Ishikawa (cell line): ENCODE data around the gene NSA2.
A peak's percentile ranks its signal among the peaks of the same experiment; 100 is the strongest.

Source experiments
- CEBPB ChIP-seq: IDR thresholded peaks from 2 replicates; pipeline ENCODE4 v1.6.1; 2012
- CREB1 ChIP-seq: IDR thresholded peaks from 2 replicates; pipeline ENCODE4 v1.6.1; 2012; ENCODE audit warnings: low read depth
- EGR1 ChIP-seq: IDR thresholded peaks from 2 replicates; pipeline ENCODE4 v1.6.1; 2012
- EP300 ChIP-seq: IDR thresholded peaks from 2 replicates; pipeline ENCODE4 v1.6.1; 2012; ENCODE audit warnings: borderline replicate concordance
- FOXM1 ChIP-seq: IDR thresholded peaks from 2 replicates; pipeline ENCODE4 v1.6.1; 2012; ENCODE audit warnings: low read depth, borderline replicate concordance
- MAX ChIP-seq: IDR thresholded peaks from 2 replicates; pipeline ENCODE4 v1.6.1; 2012
- NFIC ChIP-seq: IDR thresholded peaks from 2 replicates; pipeline ENCODE4 v1.6.1; 2012
- RAD21 ChIP-seq: IDR thresholded peaks from 2 replicates; pipeline ENCODE4 v1.6.1; 2012; ENCODE audit warnings: low read depth
- TAF1 ChIP-seq: IDR thresholded peaks from 2 replicates; pipeline ENCODE4 v1.6.1; 2012; ENCODE audit warnings: low read depth, mild to moderate bottlenecking
- TCF12 ChIP-seq: IDR thresholded peaks from 2 replicates; pipeline ENCODE4 v1.6.1; 2012; ENCODE audit warnings: low read depth
- TEAD4 ChIP-seq: IDR thresholded peaks from 2 replicates; pipeline ENCODE4 v1.6.1; 2012
- USF1 ChIP-seq: IDR thresholded peaks from 2 replicates; pipeline ENCODE4 v1.6.1; 2012
- YY1 ChIP-seq: IDR thresholded peaks from 2 replicates; pipeline ENCODE4 v1.6.1; 2012; ENCODE audit warnings: low read depth
- ZBTB7A ChIP-seq: IDR thresholded peaks from 2 replicates; pipeline ENCODE4 v1.6.1; 2012; ENCODE audit warnings: low read depth
- TF ChIP-seq, protein P1 (sequence below): IDR thresholded peaks from 2 replicates; pipeline ENCODE4 v1.6.1; 2012; ENCODE audit warnings: low read depth, mild to moderate bottlenecking

NSA2 gene

GRCh38 chr5:74736759-74737158, 30.3 kb upstream of the NSA2 start:
- TF ChIP-seq RAD21 (no peak), EP300 (no peak), CEBPB (no peak), ZBTB7A (no peak), TCF12 (no peak), FOXM1 (no peak), NFIC (no peak), EGR1 (no peak)

DNA sequence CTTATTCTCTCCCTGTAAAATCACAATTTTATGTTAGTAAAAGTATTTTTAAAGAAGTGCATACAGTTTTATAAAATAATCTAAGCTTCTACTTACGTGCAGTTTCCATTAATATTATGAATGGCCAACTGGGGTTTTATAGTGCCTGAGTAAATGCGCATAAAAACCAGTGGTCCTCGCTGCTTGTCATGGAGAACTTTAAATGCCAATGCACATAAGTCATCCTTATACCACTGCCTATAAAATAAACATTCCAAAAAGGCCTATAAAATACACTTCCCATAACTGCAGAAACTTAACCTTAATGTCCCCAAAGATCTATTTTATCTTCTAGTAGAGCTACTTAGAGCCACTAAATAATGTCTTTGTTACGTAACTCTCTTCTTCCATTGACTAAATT, 28.6 kb upstream of the NSA2 start:
- TF ChIP-seq CEBPB (no peak), USF1 (no peak), EGR1 (no peak), TCF12 (no peak), MAX (no peak), FOXM1 (no peak), YY1 (no peak), ZBTB7A (no peak), TAF1 (no peak), NFIC (no peak), CREB1 (no peak), TEAD4 (no peak), EP300 (no peak), RAD21 (no peak)
- TF ChIP-seq, protein P1, sequence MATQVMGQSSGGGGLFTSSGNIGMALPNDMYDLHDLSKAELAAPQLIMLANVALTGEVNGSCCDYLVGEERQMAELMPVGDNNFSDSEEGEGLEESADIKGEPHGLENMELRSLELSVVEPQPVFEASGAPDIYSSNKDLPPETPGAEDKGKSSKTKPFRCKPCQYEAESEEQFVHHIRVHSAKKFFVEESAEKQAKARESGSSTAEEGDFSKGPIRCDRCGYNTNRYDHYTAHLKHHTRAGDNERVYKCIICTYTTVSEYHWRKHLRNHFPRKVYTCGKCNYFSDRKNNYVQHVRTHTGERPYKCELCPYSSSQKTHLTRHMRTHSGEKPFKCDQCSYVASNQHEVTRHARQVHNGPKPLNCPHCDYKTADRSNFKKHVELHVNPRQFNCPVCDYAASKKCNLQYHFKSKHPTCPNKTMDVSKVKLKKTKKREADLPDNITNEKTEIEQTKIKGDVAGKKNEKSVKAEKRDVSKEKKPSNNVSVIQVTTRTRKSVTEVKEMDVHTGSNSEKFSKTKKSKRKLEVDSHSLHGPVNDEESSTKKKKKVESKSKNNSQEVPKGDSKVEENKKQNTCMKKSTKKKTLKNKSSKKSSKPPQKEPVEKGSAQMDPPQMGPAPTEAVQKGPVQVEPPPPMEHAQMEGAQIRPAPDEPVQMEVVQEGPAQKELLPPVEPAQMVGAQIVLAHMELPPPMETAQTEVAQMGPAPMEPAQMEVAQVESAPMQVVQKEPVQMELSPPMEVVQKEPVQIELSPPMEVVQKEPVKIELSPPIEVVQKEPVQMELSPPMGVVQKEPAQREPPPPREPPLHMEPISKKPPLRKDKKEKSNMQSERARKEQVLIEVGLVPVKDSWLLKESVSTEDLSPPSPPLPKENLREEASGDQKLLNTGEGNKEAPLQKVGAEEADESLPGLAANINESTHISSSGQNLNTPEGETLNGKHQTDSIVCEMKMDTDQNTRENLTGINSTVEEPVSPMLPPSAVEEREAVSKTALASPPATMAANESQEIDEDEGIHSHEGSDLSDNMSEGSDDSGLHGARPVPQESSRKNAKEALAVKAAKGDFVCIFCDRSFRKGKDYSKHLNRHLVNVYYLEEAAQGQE = no peak

DNA sequence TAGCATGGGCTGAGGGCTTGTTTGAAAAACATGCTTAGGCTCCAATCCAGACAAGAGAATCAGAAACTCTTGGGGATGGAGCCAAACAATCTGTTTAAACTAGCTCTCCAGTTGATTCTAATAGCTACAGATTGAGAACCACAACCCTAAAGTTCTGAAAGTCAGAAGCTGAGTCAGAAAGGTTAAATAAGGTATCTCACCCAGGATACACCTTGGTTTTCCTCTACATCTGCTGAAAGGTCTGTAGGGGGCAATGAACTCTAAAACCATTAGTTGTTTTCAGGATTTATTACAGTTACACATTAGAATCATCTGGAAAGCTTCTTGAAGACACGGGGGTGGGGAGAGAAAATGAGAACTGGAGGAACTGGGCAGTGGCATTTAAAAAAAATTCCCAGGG, 5.8 kb upstream of the NSA2 start:
- TF ChIP-seq TAF1 (no peak), YY1 (no peak), RAD21 (no peak), MAX (no peak), TCF12 (no peak), FOXM1 (no peak), USF1 (no peak)

GRCh38 chr5:74762599-74762998, 4.5 kb upstream of the NSA2 start:
- TF ChIP-seq EGR1 (no peak), TEAD4 (peak; percentile 21; the same call in 1 of the 2 replicates), TCF12 (peak; percentile 40; the same call in 1 of the 2 replicates), NFIC (no peak)

GRCh38 chr5:74763504-74763903, 3.5 kb upstream of the NSA2 start:
- TF ChIP-seq CEBPB = no peak
- TF ChIP-seq EP300 = no peak
- TF ChIP-seq TEAD4 = no peak
- TF ChIP-seq FOXM1 = no peak
- no peak for TF ChIP-seq EGR1
- no peak for TF ChIP-seq NFIC
- TF ChIP-seq, protein P1 = no peak
- no peak for TF ChIP-seq MAX
- TF ChIP-seq RAD21 = no peak
- no peak for TF ChIP-seq USF1
- TF ChIP-seq CREB1 = no peak
- TF ChIP-seq ZBTB7A = no peak
- TF ChIP-seq TAF1 = no peak
- TF ChIP-seq TCF12 = no peak
- TF ChIP-seq YY1 = no peak

DNA sequence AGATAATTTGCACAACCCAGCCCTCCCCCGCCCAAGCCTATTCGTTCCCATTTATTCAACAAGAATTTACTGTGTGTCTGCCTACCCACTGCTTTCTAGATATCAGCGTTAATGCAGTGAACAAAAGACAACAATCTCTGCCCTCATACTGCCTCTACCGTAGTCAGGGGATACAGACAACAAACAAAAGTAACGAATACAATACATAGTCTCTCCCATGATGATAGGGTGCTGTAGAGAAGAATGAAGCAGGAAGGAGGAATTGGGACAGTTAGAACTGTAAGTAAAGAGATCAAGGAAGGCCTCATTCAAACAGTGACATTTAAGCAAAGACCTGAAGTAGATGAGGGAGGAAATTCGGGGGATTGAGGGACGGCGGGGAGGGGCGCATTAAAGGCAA, 1.8 kb upstream of the NSA2 start:
- TF ChIP-seq RAD21 (no peak), NFIC (no peak), ZBTB7A (no peak), EGR1 (no peak), TAF1 (no peak), MAX (no peak), USF1 (no peak), YY1 (no peak), EP300 (no peak), TEAD4 (no peak), CEBPB (no peak)
- TF ChIP-seq, protein P1 = no peak
